ENCODE results near the gene ZNF577. TPM values are rescaled to one million over a fixed set of nuclear protein-coding genes. Genes with fewer than 3 reads are reported as not detected.

The ZNF577 gene
- total and polyA plus RNA-seq, 12 donors, result 6.2 to 54.6 (median 17.4) TPM

DNA sequence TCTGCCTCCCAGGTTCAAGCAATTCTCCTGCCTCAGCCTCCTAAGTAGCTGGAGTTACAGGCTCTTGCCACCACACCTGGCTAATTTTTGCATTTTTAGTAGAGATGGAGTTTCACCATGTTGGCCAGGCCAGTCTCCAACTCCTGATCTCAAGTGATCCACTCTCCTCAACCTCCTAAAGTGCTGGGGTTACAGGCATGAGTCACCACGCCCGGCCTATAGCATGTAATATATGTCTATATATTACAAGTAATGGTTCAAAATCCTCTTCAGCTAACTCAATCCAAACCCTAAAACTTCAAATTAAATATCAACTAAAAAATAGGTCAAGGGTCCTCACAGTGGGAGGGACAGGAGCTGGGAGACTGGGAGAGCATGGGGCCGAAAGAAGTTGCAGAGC lies 64.8 kb downstream of the ZNF577 start:
- Histone ChIP-seq H3K36me3 (replicated peaks in 1 of 2) (no peaks in the 10 kb centered on the region), H3K9me3 (replicated peaks in 1 of 3) (no peaks in the 10 kb centered on the region), H3K4me1 (replicated peaks in 1 of 2) (peaks cover 0 to 4% of the 10 kb centered on the region in 2 donors), H3K27ac (peak overlapping the region in 1 of 5 donors; percentile 70), H3K27me3 (no peaks in the 10 kb centered on the region), H3K4me3 (no peak overlapping the region)
- intact Hi-C loops (cut with DNase I), result no loop called here
- no peak for TF ChIP-seq POLR2A (IDR thresholded peaks at IDR 0.05)
- TF ChIP-seq, protein P1, sequence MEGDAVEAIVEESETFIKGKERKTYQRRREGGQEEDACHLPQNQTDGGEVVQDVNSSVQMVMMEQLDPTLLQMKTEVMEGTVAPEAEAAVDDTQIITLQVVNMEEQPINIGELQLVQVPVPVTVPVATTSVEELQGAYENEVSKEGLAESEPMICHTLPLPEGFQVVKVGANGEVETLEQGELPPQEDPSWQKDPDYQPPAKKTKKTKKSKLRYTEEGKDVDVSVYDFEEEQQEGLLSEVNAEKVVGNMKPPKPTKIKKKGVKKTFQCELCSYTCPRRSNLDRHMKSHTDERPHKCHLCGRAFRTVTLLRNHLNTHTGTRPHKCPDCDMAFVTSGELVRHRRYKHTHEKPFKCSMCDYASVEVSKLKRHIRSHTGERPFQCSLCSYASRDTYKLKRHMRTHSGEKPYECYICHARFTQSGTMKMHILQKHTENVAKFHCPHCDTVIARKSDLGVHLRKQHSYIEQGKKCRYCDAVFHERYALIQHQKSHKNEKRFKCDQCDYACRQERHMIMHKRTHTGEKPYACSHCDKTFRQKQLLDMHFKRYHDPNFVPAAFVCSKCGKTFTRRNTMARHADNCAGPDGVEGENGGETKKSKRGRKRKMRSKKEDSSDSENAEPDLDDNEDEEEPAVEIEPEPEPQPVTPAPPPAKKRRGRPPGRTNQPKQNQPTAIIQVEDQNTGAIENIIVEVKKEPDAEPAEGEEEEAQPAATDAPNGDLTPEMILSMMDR (IDR thresholded peaks at IDR 0.05), result no peak
- DNase-seq, result no peak
- WGBS, 4 donors, result 86 to 91% (median 89%) methylated on average over 3 of the region's 3 CpGs

DNA sequence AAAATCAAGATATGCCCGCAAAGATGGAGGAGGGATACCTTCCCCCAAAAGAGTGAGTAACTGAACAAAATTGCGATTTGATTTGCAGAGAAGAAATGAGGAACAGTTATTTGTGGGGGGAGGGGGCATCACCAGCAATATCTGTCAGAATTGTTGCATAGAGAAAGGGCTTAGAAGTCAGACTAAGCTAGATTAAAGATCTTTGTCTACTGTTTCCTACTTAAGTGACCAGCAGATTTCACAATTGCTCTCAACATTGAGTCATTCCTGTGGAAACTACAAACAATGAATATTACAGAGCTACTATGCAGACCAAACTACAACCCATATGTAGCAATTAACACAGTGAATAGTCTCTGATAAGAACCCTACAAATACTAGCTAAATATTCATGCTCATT lies 65.4 kb downstream of the ZNF577 start:
- peak in 1 of 7 donors; percentile 30 for DNase-seq
- Histone ChIP-seq H3K9me3 (replicated peaks in 1 of 3) (no peaks in the 10 kb centered on the region), H3K4me3 (no peak overlapping the region), H3K36me3 (replicated peaks in 1 of 2) (no peaks in the 10 kb centered on the region), H3K27me3 (no peaks in the 10 kb centered on the region), H3K27ac (peak overlapping the region in 1 of 5 donors; percentile 62), H3K4me1 (replicated peaks in 1 of 2) (peaks cover 0 to 4% of the 10 kb centered on the region in 2 donors)
- TF ChIP-seq, protein P1 (IDR thresholded peaks at IDR 0.05), result no peak
- no peak for TF ChIP-seq POLR2A (IDR thresholded peaks at IDR 0.05)
- WGBS, 4 donors, result 68 to 88% (median 77%) methylated on average over 2 of the region's 2 CpGs
- intact Hi-C loops (cut with DNase I), result no loop called here

DNA sequence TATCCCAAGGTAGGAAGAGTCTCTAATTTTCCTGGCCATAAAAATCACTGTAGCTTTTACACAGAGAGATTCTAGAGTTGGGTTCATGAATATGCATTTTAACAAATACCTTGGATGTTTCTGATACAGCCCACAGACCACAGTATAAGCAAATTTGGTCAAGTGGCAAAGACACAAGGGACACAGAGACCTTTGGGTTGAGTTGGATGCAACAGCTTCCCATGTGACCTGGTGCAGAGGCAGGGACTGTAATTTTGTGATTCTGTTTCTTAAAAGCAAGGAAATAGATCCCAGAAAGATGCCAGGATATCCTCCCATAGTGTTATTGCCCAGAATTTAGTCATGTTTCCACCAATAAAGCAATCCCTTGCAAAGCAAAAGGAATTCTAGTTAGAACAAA lies 65.8 kb downstream of the ZNF577 start:
- peak overlapping the region in 1 of 5 donors; percentile 62 for H3K27ac ChIP-seq

DNA sequence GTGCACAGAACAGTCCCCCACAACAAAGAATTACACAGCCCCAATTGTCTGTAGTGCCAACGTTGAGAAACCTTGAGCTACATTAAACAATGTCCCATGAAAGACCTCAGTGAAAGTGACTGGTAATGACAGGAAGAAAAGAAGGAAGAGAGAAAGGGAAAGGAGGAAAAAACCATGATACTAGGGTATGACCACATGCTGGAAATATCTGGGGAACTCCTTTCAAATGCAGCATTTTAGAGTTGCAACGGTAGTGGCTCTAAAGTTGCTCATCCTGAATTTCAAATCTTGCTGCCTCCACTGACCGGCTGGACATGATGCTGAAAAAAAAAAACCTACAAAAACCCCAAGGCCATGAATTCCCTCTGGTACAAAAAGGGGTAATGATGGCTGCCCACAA lies 66.3 kb downstream of the ZNF577 start:
- Histone ChIP-seq H3K4me3 (no peak overlapping the region), H3K27ac (peak overlapping the region in 1 of 5 donors; percentile 62), H3K27me3 (no peaks in the 10 kb centered on the region), H3K4me1 (replicated peaks in 1 of 2) (peaks cover 0 to 4% of the 10 kb centered on the region in 2 donors), H3K9me3 (replicated peaks in 1 of 3) (no peaks in the 10 kb centered on the region), H3K36me3 (replicated peaks in 1 of 2) (no peaks in the 10 kb centered on the region)
- TF ChIP-seq, protein P1 (IDR thresholded peaks at IDR 0.05), result no peak
- TF ChIP-seq POLR2A (IDR thresholded peaks at IDR 0.05), result no peak
- 61 to 69% (median 66%) methylated on average over 3 of the region's 3 CpGs for WGBS, 4 donors
- intact Hi-C loops (cut with DNase I), result no loop called here
- no peak for DNase-seq

More for the DNA sequence above, 65.8 kb downstream of the ZNF577 start:
- peaks cover 0 to 4% of the 10 kb centered on the region in 2 donors for H3K4me1 ChIP-seq (replicated peaks in 1 of 2)
- H3K36me3 ChIP-seq (replicated peaks in 1 of 2), result no peaks in the 10 kb centered on the region
- H3K27me3 ChIP-seq, result no peaks in the 10 kb centered on the region
- no peak for DNase-seq
- intact Hi-C loops (cut with DNase I), result no loop called here
- H3K9me3 ChIP-seq (replicated peaks in 1 of 3), result no peaks in the 10 kb centered on the region
- TF ChIP-seq, protein P1 (IDR thresholded peaks at IDR 0.05), result no peak
- no peak for TF ChIP-seq POLR2A (IDR thresholded peaks at IDR 0.05)
- no peak overlapping the region for H3K4me3 ChIP-seq

Other genes with a start within 250 kb of the ZNF577 start
- gene SIGLEC14, start 241.1 kb downstream of the ZNF577 start, total RNA-seq, result 10 to 100 TPM in 4 of 9 donors, 1 to 10 TPM in 2, under 1 TPM in 2, not detected in 1; 0.44 to 29.0 (median 11.4) TPM
- 1 to 10 TPM; 1.2 to 3.6 (median 2.7) TPM for gene SIGLEC14, start 241.1 kb downstream of the ZNF577 start, polyA plus RNA-seq
- gene SPACA6, start 194.6 kb downstream of the ZNF577 start, total RNA-seq, result 10 to 100 TPM in 8 of 9 donors, 1 to 10 TPM in 1; 2.2 to 56.0 (median 22.6) TPM
- 100 to 1,000 TPM in 2 of 3 donors, 1 to 10 TPM in 1; 4.0 to 291 (median 123) TPM for gene SPACA6, start 194.6 kb downstream of the ZNF577 start, polyA plus RNA-seq
- gene HAS1, start 164.0 kb downstream of the ZNF577 start, total RNA-seq, result under 1 TPM in 4 of 9 donors, not detected in 5; 0.06 to 0.31 (median 0.16) TPM
- 1 to 10 TPM in 1 of 3 donors, under 1 TPM in 1, not detected in 1; 0.24 to 3.1 TPM for gene HAS1, start 164.0 kb downstream of the ZNF577 start, polyA plus RNA-seq
- 10 to 100 TPM in 6 of 9 donors, 1 to 10 TPM in 1, under 1 TPM in 2; 0.83 to 31.1 (median 19.3) TPM for gene FPR1, start 136.1 kb downstream of the ZNF577 start, total RNA-seq
- 10 to 100 TPM in 1 of 3 donors, 1 to 10 TPM in 2; 1.6 to 13.0 (median 2.3) TPM for gene FPR1, start 136.1 kb downstream of the ZNF577 start, polyA plus RNA-seq
- gene FPR2, start 126.8 kb downstream of the ZNF577 start, total RNA-seq, result 1 to 10 TPM in 6 of 9 donors, under 1 TPM in 2, not detected in 1; 0.28 to 5.5 (median 2.8) TPM
- gene FPR2, start 126.8 kb downstream of the ZNF577 start, polyA plus RNA-seq, result under 1 TPM; 0.24 to 0.97 (median 0.27) TPM
- gene FPR3, start 92.8 kb downstream of the ZNF577 start, total RNA-seq, result 10 to 100 TPM in 7 of 9 donors, 1 to 10 TPM in 2; 1.1 to 33.8 (median 23.9) TPM
- 10 to 100 TPM in 1 of 3 donors, 1 to 10 TPM in 2; 4.3 to 16.1 (median 5.1) TPM for gene FPR3, start 92.8 kb downstream of the ZNF577 start, polyA plus RNA-seq
- gene ZNF649, start 17.1 kb upstream of the ZNF577 start, total RNA-seq, result 10 to 100 TPM in 5 of 9 donors, 1 to 10 TPM in 4; 2.8 to 16.3 (median 10.4) TPM
- 1 to 10 TPM; 2.7 to 9.5 (median 2.9) TPM for gene ZNF649, start 17.1 kb upstream of the ZNF577 start, polyA plus RNA-seq
- gene ZNF613, start 39.5 kb upstream of the ZNF577 start, total RNA-seq, result 10 to 100 TPM in 1 of 9 donors, 1 to 10 TPM in 8; 4.1 to 14.1 (median 5.9) TPM
- 1 to 10 TPM; 3.6 to 7.2 (median 4.9) TPM for gene ZNF613, start 39.5 kb upstream of the ZNF577 start, polyA plus RNA-seq
- 10 to 100 TPM in 6 of 9 donors, 1 to 10 TPM in 3; 4.5 to 12.8 (median 12.2) TPM for gene ZNF350, start 98.9 kb upstream of the ZNF577 start, total RNA-seq
- 10 to 100 TPM in 2 of 3 donors, 1 to 10 TPM in 1; 8.0 to 10.9 (median 10.2) TPM for gene ZNF350, start 98.9 kb upstream of the ZNF577 start, polyA plus RNA-seq
- 10 to 100 TPM in 8 of 9 donors, 1 to 10 TPM in 1; 7.5 to 30.7 (median 12.4) TPM for gene ZNF615, start 120.3 kb upstream of the ZNF577 start, total RNA-seq
- 1 to 10 TPM; 6.3 to 8.2 (median 7.3) TPM for gene ZNF615, start 120.3 kb upstream of the ZNF577 start, polyA plus RNA-seq
- gene ZNF614, start 140.4 kb upstream of the ZNF577 start, total RNA-seq, result 1 to 10 TPM; 2.3 to 9.4 (median 7.3) TPM
- gene ZNF614, start 140.4 kb upstream of the ZNF577 start, polyA plus RNA-seq, result 1 to 10 TPM; 3.3 to 8.2 (median 3.6) TPM
- 10 to 100 TPM in 5 of 9 donors, 1 to 10 TPM in 4; 2.3 to 32.1 (median 11.6) TPM for gene ZNF432, start 160.9 kb upstream of the ZNF577 start, total RNA-seq
- 10 to 100 TPM; 20.1 to 31.5 (median 26.5) TPM for gene ZNF432, start 160.9 kb upstream of the ZNF577 start, polyA plus RNA-seq
- 10 to 100 TPM in 8 of 9 donors, 1 to 10 TPM in 1; 9.2 to 34.1 (median 21.4) TPM for gene ZNF841, start 207.8 kb upstream of the ZNF577 start, total RNA-seq
- 10 to 100 TPM; 15.2 to 29.2 (median 16.7) TPM for gene ZNF841, start 207.8 kb upstream of the ZNF577 start, polyA plus RNA-seq